Activated CD8-positive, alpha-beta T cell treated with anti-CD3 and anti-CD28 coated beads for 36 hours (primary cell): ENCODE results near the gene ACKR2. TPM values are rescaled to one million over a fixed set of nuclear protein-coding genes. Genes with fewer than 3 reads are reported as not detected.

Source experiments
- ATAC-seq: fragments of 200-7000 bp; cut with Tn5 transposase; one replicate; pipeline ENCODE4 v1.10.0; 2021; ENCODE audit warnings: mild to moderate bottlenecking, moderate library complexity
- CTCF ChIA-PET: fragments of 350-600 bp; sonication (Branson Sonifier 250); formaldehyde crosslinking; loops from one replicate; lab custom pipeline; 2021; ENCODE audit warnings: antibody characterized with exemption; lab: Charles Lee
- POLR2A ChIA-PET: fragments of 350-600 bp; sonication (Branson Sonifier 250); formaldehyde crosslinking; loops from one replicate; lab custom pipeline; 2021; ENCODE audit warnings: antibody characterized with exemption; lab: Charles Lee
- DNase-seq: peaks from one replicate; pipeline ENCODE4 v3.0.0-alpha.2; 2020
- H3K27ac Mint-ChIP-seq: one replicate; pipeline ENCODE4 v1.8.0; 2021; ENCODE audit warnings: mild to moderate bottlenecking, mixed read lengths
- H3K27me3 Mint-ChIP-seq: one replicate; pipeline ENCODE4 v1.8.0; 2021; ENCODE audit warnings: mixed read lengths
- H3K36me3 Mint-ChIP-seq: one replicate; pipeline ENCODE4 v1.8.0; 2021; ENCODE audit warnings: low read depth, mixed read lengths
- H3K4me1 Mint-ChIP-seq: one replicate; pipeline ENCODE4 v1.8.0; 2021; ENCODE audit warnings: low read depth, mixed read lengths
- H3K4me3 Mint-ChIP-seq: one replicate; pipeline ENCODE4 v1.8.0; 2021; ENCODE audit warnings: mild to moderate bottlenecking, moderate library complexity, mixed read lengths
- H3K9me3 Mint-ChIP-seq: one replicate; pipeline ENCODE4 v1.8.0; 2021; ENCODE audit warnings: mixed read lengths
- CTCF ChIP-seq: fragments of 200-600 bp; IDR thresholded peaks from one replicate; pipeline ENCODE4 v1.8.0; 2022; ENCODE audit warnings: antibody characterized with exemption, mild to moderate bottlenecking
- intact Hi-C: fragments of 100-400 bp; cut with micrococcal nuclease; formaldehyde crosslinking; loops from one replicate; pipeline ENCODE4 v1.10.0; 2022
- total RNA-seq, 2 experiments: library from RNA; stranded (reverse); gene quantifications; one replicate each; pipeline ENCODE4 v1.2.3, GENCODE V29; 2021

The ACKR2 gene
- total RNA-seq, 2 experiments from 2014 or later: 1.2 to 1.4 TPM

- Mint-ChIP-seq H3K36me3 (peaks cover 21% of the 10 kb centered on the region), H3K4me1 (peaks cover 38% of the 10 kb centered on the region), H3K4me3 (peak overlapping the region; percentile 98), H3K27me3 (peaks cover 12% of the 10 kb centered on the region), H3K27ac (peak overlapping the region; percentile 90), H3K9me3 (no peaks in the 10 kb centered on the region)
- intact Hi-C loops: no loop called here
- ChIA-PET CTCF (interaction anchor here (0.6 to 2.7 kb wide), 7 partner anchors 10 to 101 kb away, joined by 3 to 10 read pairs (median 4); no protein-coding TSS in a partner anchor), POLR2A (interaction anchor here (0.9 to 1.5 kb wide), 6 partner anchors 9 to 923 kb away, joined by 3 to 7 read pairs (median 5); no protein-coding TSS in a partner anchor)
- no peak for TF ChIP-seq CTCF
- DNase-seq: peak; percentile 45
- ATAC-seq: peak; percentile 20
These were observed 5.7 kb upstream of the ACKR2 start for GRCh38 chr3:42803414-42804105.

- H3K27me3 Mint-ChIP-seq: peaks cover 12% of the 10 kb centered on the region
- DNase-seq (peak; percentile 94), ATAC-seq (peak; percentile 99)
- TF ChIP-seq CTCF: no peak
- ChIA-PET POLR2A (interaction anchor here (0.9 to 1.5 kb wide), 6 partner anchors 8 to 922 kb away, joined by 3 to 7 read pairs (median 5); no protein-coding TSS in a partner anchor), CTCF (interaction anchor here (1.1 to 2.7 kb wide), 7 partner anchors 11 to 77 kb away, joined by 3 to 10 read pairs (median 4); no protein-coding TSS in a partner anchor)
- H3K27ac Mint-ChIP-seq: peak within 1 kb of the TSS; percentile 90
- peaks cover 37% of the 10 kb centered on the region for H3K4me1 Mint-ChIP-seq
- peak within 1 kb of the TSS; percentile 98 for H3K4me3 Mint-ChIP-seq
- H3K36me3 Mint-ChIP-seq: peaks cover 21% of the 10 kb centered on the region
- intact Hi-C loops: no loop called here
- H3K9me3 Mint-ChIP-seq: no peaks in the 10 kb centered on the region
These were observed 5.0 kb upstream of the ACKR2 start, which contains the start of gene HIGD1A for GRCh38 chr3:42804106-42804830. Gene HIGD1A (minus strand): TSS chr3:42804490. CDS start chr3:42794253, 10,237 bp downstream.

- Mint-ChIP-seq H3K4me3 (peak overlapping the region; percentile 98), H3K36me3 (peaks cover 15% of the 10 kb centered on the region), H3K4me1 (peaks cover 32% of the 10 kb centered on the region), H3K27me3 (peaks cover 12% of the 10 kb centered on the region), H3K9me3 (no peaks in the 10 kb centered on the region), H3K27ac (peak overlapping the region; percentile 90)
- DNase-seq (no peak), ATAC-seq (no peak)
- ChIA-PET CTCF (interaction anchor here (1.1 to 2.7 kb wide), 4 partner anchors 26 to 77 kb away, joined by 3 to 10 read pairs (median 6); no protein-coding TSS in a partner anchor), POLR2A (interaction anchor here (1.5 kb wide), 1 partner anchor 8 kb away, joined by 6 read pairs; no protein-coding TSS in a partner anchor)
- TF ChIP-seq CTCF: no peak
- intact Hi-C loops: no loop called here
These were observed 4.5 kb upstream of the ACKR2 start for GRCh38 chr3:42804831-42805132.

- peak overlapping the region; percentile 98 for H3K4me3 Mint-ChIP-seq
- peaks cover 30% of the 10 kb centered on the region for H3K4me1 Mint-ChIP-seq
- POLR2A ChIA-PET: interaction anchor here (0.8 to 1.5 kb wide), 4 partner anchors 7 to 45 kb away, joined by 3 to 6 read pairs (median 4); no protein-coding TSS in a partner anchor
- no peak for ATAC-seq
- H3K36me3 Mint-ChIP-seq: peaks cover 13% of the 10 kb centered on the region
- no peaks in the 10 kb centered on the region for H3K9me3 Mint-ChIP-seq
- intact Hi-C loops: no loop called here
- no peak overlapping the region for H3K27ac Mint-ChIP-seq
- peak; percentile 17 for DNase-seq
- no peak for TF ChIP-seq CTCF
- H3K27me3 Mint-ChIP-seq: peaks cover 12% of the 10 kb centered on the region
- CTCF ChIA-PET: interaction anchor here (1.1 to 2.7 kb wide), 5 partner anchors 26 to 76 kb away, joined by 3 to 10 read pairs (median 4); no protein-coding TSS in a partner anchor
These were observed 4.0 kb upstream of the ACKR2 start for GRCh38 chr3:42805141-42805821.
